HG03097 (cell line): ENCODE measurements around the gene TRPC6.
"Not testable (repeated sequence)": the region's sequence is repeated elsewhere in the genome, so short reads cannot be mapped to it uniquely, and the experiment has no call there.

ENCODE experiments used
- ATAC-seq: cut with Tn5 transposase; IDR thresholded peaks from one replicate; pipeline ENCODE4 v1.9.1; 2021; ENCODE audit not compliant: unreplicated experiment, low FRiP score

Gene TRPC6

DNA sequence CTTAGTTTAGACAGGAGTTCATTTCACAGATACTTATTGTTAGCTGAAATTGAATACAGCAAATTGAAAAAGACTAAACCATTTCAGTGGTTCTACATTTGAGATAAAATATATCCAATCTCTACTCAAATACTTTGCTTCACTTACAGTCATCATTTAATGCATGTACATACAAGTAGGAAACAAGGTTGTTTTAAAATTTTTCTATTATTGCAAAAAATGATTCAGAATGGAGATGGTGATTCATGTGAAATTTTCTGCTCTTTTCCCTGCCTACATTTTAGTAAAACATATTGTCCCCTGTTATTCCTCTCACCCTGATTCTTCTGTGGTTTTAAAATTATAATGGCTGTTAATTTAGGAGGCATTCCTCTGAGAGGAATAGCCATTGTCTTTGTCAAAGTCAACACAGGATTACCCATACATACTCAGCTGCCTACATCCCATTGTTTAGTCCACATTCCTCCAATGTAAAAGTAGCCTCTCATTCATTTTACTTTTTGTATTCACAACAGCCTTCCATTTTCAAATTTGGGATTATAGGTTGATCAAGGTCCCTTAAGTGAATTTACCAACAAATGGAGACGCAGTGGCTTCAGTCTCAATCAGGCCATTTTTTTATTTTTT lies 60.1 kb downstream of the TRPC6 start:
- no peak for ATAC-seq

- no peak for ATAC-seq
These were observed 60.6 kb downstream of the TRPC6 start for GRCh38 chr11:101523193-101523592.

GRCh38 chr11:101521821-101522220 lies 62.0 kb downstream of the TRPC6 start:
- ATAC-seq, result no peak

- no peak for ATAC-seq
These were observed 67.3 kb downstream of the TRPC6 start for GRCh38 chr11:101516546-101516945.

GRCh38 chr11:101511065-101511464 lies 72.7 kb downstream of the TRPC6 start:
- ATAC-seq, result no peak

DNA sequence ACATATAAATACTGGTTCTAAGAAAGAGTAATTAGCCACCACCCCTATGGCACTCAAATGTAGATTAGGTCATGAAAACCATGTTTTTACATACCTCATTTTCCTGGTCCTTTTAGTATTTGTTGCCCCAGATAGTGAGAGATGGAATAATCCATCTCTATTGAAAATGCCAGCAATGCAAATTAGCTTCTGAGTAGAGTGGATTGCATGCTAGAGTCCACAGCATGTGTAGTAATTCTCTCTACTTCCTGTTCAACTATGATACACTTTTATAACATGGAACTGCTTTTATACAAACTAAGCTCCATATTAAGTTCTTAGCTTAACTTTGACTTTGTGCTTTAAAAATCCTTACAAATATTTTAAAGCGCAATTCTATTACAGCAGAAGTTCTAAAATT lies 73.2 kb downstream of the TRPC6 start:
- no peak for ATAC-seq

- ATAC-seq, result no peak
These were observed 73.9 kb downstream of the TRPC6 start for GRCh38 chr11:101509922-101510321.

- no peak for ATAC-seq
These were observed 75.4 kb downstream of the TRPC6 start for GRCh38 chr11:101508370-101508769.

DNA sequence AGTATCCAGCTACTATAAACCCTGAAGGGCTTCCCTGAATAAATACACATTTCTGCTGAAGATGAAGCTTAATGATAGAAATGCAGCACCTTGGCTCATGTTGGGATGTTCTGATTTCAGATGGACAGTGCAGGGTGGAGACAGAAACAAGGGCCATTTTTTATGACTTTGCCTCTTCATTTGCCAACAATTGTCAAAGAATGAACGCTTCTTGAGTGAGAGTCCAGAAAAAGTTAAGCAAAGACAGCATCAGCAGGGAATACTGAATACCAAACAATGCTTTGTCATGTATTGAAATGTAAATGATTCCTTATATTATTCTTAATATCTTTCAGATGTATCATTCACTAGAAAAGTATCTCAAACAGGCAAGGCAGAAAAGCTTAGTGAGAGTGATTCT lies 84.9 kb downstream of the TRPC6 start:
- no peak for ATAC-seq

GRCh38 chr11:101497291-101497690 lies 86.5 kb downstream of the TRPC6 start:
- no peak for ATAC-seq

DNA sequence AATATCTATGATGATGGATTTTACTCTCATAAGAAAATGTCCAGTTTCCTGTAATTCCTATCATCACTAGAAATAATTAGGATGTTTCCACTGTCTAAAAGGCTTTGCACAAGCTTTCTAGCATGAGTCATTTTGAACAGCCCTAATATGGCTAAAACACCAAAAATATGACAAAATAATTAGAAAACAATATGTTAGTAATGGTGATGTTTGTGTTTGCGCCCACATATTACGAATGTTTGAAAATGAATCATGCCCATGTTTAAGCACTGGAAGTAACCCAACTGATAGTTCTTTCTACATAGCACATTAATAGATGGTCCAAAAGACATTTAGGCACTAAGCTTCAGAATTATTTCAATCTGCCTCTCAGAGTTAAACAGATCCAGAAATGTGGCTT lies 96.0 kb downstream of the TRPC6 start:
- ATAC-seq, result no peak

DNA sequence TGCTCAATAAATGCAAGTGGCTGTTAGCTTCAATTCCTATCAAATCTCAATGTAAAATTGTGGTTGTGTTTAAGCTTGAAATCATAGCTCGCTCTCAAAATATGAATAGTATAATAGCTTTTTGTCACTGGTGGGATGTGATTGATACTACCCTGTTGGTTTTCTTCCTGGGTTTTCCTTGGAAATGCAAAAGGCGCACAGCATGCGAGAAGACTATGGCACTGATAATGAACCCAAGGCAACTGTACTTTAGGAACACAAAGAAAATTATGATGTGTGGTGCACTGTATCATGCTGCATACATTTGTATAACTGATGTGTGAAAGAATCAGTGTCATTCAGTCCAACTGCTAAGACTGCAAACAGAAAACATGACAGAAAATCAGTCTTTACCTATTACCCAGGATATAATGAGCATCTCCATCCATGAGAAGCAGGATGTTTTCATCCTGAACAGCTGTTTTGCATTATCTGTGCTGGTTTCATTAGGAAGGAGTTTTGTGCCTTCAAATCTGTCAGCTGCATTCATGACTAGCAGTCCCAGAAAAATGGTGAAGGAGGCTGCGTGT lies 101.2 kb downstream of the TRPC6 start:
- no peak for ATAC-seq

GRCh38 chr11:101478587-101479369 lies 105.0 kb downstream of the TRPC6 start:
- ATAC-seq, result no peak

DNA sequence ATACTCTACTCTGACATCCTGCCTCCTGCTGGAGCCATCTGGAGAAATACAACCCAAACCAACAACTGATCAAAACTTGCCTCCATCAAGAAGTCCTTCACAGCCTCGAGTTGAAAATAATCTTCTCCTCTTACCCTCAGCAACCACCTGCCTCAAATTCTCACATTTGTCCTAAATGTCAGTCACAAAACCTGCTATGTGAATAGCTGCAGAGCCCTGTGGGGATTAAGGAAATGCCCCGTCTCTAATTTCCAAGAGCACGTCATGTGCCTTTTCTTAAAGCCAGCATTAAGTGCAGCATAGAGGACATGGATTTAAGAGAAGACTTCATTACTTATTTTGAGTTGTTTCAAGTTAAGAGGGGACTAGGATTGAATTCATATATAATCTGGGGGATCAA lies 105.9 kb downstream of the TRPC6 start:
- ATAC-seq, result no peak

DNA sequence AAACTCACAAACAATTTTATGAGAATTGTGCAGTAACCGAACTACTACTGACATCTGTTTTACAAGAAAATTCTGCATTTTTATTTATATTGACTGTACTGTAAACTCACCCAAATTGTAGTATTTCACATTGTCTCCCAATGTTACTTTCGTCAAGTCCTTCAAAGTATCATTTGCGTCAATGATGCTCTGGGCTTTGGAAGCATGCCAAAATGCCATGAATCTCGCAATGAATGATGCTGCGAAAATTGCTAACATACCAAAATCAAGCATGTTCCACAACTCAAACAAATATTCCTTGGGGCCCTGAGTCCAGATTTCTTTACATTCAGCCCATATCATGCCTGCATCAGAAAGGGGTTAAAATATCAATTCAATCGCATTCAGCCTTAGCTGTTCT lies 107.6 kb downstream of the TRPC6 start:
- no peak for ATAC-seq

GRCh38 chr11:101475699-101476098 lies 108.1 kb downstream of the TRPC6 start:
- ATAC-seq, result no peak

- ATAC-seq, result no peak
These were observed 109.1 kb downstream of the TRPC6 start for GRCh38 chr11:101474666-101475065.

- no peak for ATAC-seq
These were observed 112.8 kb downstream of the TRPC6 start for GRCh38 chr11:101470881-101471520.

DNA sequence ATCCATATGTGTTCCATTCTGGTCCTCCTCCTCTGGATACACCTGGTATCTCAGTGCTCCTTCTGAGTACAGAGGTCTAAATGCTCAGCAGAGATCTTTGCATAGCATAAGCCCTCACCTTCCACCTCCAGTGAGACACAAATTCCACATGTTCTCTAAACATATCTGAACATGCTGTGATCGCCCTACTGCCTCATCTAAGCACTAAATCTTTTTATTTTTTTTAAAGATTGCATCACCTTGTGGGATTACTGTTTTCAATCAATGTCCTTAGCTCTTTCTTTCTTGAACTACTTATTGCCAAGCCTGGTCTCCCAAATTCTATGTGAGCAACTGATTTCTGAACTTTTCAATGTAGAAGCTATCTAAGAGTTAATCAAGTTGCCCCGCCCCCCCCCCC lies 113.4 kb downstream of the TRPC6 start:
- no peak for ATAC-seq

- no peak for ATAC-seq
These were observed 117.5 kb downstream of the TRPC6 start for GRCh38 chr11:101466352-101466751.

- ATAC-seq, result not testable (repeated sequence)
These were observed 119.4 kb downstream of the TRPC6 start for GRCh38 chr11:101464388-101464787.
